GM18511 (cell line): Measurements from ENCODE around the gene POPDC2.

ENCODE experiments used
- ATAC-seq: cut with Tn5 transposase; IDR thresholded peaks from one replicate; pipeline ENCODE4 v1.9.1; 2021; ENCODE audit warnings: mild to moderate bottlenecking, moderate library complexity; ENCODE audit not compliant: unreplicated experiment

POPDC2 gene

GRCh38 chr3:119672776-119673175 is 12.4 kb upstream of the POPDC2 start:
- no peak for ATAC-seq

GRCh38 chr3:119669906-119670570 is 9.6 kb upstream of the POPDC2 start:
- no peak for ATAC-seq

- no peak for ATAC-seq
These were observed 5.7 kb upstream of the POPDC2 start for GRCh38 chr3:119665954-119666559.

- no peak for ATAC-seq
These were observed 4.5 kb upstream of the POPDC2 start for GRCh38 chr3:119664850-119665379.

- ATAC-seq = no peak
These were observed 4.0 kb upstream of the POPDC2 start for GRCh38 chr3:119664370-119664769.

GRCh38 chr3:119663885-119664284 is 3.5 kb upstream of the POPDC2 start:
- ATAC-seq = no peak

GRCh38 chr3:119662604-119663373 is 2.4 kb upstream of the POPDC2 start:
- no peak for ATAC-seq

- ATAC-seq = no peak
These were observed 640 bp downstream of the POPDC2 start for GRCh38 chr3:119659606-119660291.

- no peak for ATAC-seq
These were observed 1.4 kb downstream of the POPDC2 start for GRCh38 chr3:119658994-119659393.

GRCh38 chr3:119657887-119658702 is 2.3 kb downstream of the POPDC2 start:
- ATAC-seq = peak; percentile 54

GRCh38 chr3:119653876-119654275 is 6.5 kb downstream of the POPDC2 start:
- ATAC-seq = no peak

GRCh38 chr3:119652306-119653033 is 7.9 kb downstream of the POPDC2 start:
- ATAC-seq = no peak

GRCh38 chr3:119649761-119650160 is 10.6 kb downstream of the POPDC2 start:
- no peak for ATAC-seq

- ATAC-seq = no peak
These were observed 12.4 kb downstream of the POPDC2 start for GRCh38 chr3:119647843-119648575.

GRCh38 chr3:119647171-119647570 is 13.2 kb downstream of the POPDC2 start:
- ATAC-seq = no peak

GRCh38 chr3:119645813-119646212 is 14.6 kb downstream of the POPDC2 start:
- ATAC-seq = no peak

- ATAC-seq = no peak
These were observed 15.9 kb downstream of the POPDC2 start for GRCh38 chr3:119644481-119644880.

- no peak for ATAC-seq
These were observed 16.9 kb downstream of the POPDC2 start for GRCh38 chr3:119643528-119643927.
